ENCODE data around the gene HAUS8.

DNA sequence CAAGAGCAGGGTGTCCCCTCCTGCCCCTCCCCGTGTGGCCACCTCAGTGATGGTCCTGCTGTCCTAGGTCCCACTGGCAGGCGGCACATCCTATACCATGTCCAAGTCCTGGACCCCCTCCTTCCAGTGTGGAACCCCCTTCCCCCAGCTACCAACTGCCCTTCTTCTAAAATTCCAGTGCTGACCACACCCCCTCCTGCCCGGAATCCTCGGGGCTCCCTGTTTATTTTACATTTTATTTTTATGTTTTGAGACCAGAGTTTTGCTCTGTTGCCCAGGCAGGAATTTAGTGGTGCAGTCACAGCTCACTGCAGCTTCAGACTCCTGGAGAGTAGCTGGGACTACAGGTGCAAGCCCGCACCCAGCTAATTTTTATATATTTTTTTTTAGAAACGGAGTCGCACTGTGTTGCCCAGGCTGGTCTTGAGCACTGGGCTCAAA is 47.7 kb downstream of the HAUS8 start:
- TF ChIP-seq CTCF (IDR thresholded peaks at IDR 0.05; ENCODE audit: insufficient read depth, low read length, poor library complexity, severe bottlenecking) (no peak), EZH2phosphoT487 (conservative IDR thresholded peaks at IDR 0.05; ENCODE audit: low read length) (no peak)
